ENCODE data around the gene NVL.

The NVL gene

DNA sequence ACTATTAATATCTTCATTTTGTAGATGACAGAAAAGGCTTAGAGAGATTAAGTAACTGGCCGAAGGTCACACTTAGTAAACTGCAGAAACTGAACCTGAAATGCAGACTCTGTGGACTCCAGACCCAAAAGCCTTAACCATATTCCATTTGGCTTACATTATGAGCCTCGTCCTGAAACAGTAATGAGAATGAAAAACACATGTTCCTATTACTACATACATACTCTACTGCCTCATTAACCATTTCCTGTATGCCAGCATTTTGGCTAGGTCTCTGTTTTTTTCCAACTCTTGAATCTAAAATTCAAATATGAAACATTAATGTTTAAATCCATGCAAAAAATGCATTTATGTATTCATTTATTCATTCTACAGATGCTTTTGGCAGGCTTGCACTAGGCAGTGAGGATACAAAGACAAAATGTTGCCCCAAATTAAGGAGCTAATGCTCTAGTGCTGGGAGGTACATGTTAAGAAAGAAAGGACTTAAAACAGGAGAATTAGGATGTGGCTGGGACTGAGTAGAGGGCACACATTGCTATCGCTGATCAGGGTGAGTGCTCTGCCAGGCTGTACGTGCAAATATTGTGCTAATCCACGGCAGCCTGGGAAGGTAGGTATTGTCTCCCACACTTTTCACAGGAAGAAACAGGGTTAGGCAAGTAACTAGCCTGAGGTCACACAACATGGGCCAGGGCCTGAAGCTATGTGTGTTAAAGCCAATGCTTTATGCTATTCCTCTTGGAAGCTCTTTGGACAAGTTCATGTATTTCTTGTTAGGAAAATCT is 133.0 kb downstream of the NVL start:
- Histone ChIP-seq H3K14ac (ENCODE audit: low read length) (no peak overlapping the region), H3K79me1 (ENCODE audit: low read depth, low read length) (no peaks in the 10 kb centered on the region), H3K23ac (ENCODE audit: low read depth, low read length, poor library complexity) (no peak overlapping the region), H2AK5ac (ENCODE audit: low read depth, low read length) (no peak overlapping the region), H3K4me1 (ENCODE audit: control insufficient read depth in 2 of 2, insufficient read depth in 1 of 2, low read depth in 1 of 2, low read length in 2 of 2) (peaks cover 0 to 2% of the 10 kb centered on the region in 2 donors), H2BK120ac (ENCODE audit: low read depth, low read length) (no peak overlapping the region), H4K91ac (ENCODE audit: low read depth, low read length, poor library complexity) (no peak overlapping the region), H3K27ac (replicated peaks; ENCODE audit: low read length) (no peak overlapping the region), H3K27me3 (ENCODE audit: control insufficient read depth in 3 of 3, insufficient read depth in 3 of 3, low read depth in 1 of 3, low read length in 3 of 3) (no peaks in the 10 kb centered on the region), H3K9ac (ENCODE audit: low read depth, low read length, poor library complexity) (no peak overlapping the region), H2BK12ac (ENCODE audit: low read length) (no peak overlapping the region), H2BK15ac (ENCODE audit: low read length) (no peak overlapping the region), H3K9me3 (replicated peaks in 1 of 2; ENCODE audit: control insufficient read depth in 2 of 2, insufficient read depth in 1 of 2, low read depth in 1 of 2, low read length in 2 of 2) (no peaks in the 10 kb centered on the region), H2BK5ac (ENCODE audit: low read length) (no peak overlapping the region), H4K8ac (ENCODE audit: low read depth, low read length) (no peak overlapping the region), H2AFZ (ENCODE audit: low read length) (no peak overlapping the region), H3K18ac (ENCODE audit: low read length) (no peak overlapping the region), H3K4ac (ENCODE audit: low read length) (no peak overlapping the region), H3K4me2 (ENCODE audit: insufficient read depth, low read length, poor library complexity, severe bottlenecking) (no peak overlapping the region), H3K36me3 (replicated peaks in 1 of 2; ENCODE audit: control insufficient read depth in 2 of 2, insufficient read depth in 2 of 2, low read length in 2 of 2) (peaks cover 2 to 29% of the 10 kb centered on the region in 2 donors), H3K4me3 (ENCODE audit: low read length in 2 of 2) (no peak overlapping the region)
- DNase-seq (ENCODE audit: low spot score): no peak
- no CpG with 5 or more reads among the region's 5 CpGs for WGBS, 2 donors (ENCODE audit: extremely low coverage in 2 of 2, insufficient read length in 2 of 2, insufficient replicate concordance in 1 of 2)

DNA sequence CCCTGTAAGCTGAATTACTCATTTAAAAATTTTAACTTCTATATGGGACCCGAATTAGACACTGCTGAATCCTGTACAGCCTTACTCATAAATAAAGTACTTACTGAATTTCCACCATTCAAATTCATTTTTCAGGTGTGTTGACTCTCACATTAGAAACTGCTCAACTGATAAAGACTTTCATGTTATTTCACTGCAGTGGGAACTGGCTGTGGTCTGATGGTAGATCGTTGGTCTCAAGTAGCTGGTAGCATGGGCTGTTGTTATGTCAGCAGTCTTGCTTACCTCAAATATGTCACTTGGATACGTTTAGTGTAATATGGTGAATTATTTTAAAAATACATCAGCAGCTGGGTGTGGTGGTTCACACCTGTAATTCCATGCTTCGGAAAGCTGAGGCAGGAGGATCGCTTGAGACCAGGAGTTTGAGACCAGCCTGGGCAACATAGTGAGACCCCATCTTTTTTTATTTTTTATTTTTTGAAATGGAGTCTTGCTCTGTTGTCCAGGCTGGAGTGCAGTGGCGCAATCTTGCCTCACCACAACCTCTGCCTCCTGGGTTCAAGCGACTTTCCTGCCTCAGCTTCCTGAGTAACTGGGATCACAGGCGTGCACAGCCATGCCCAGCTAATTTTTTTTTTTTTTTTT is 136.5 kb downstream of the NVL start:
- Histone ChIP-seq H3K36me3 (replicated peaks in 1 of 2; ENCODE audit: control insufficient read depth in 2 of 2, insufficient read depth in 2 of 2, low read length in 2 of 2) (peaks cover 2 to 61% of the 10 kb centered on the region in 2 donors), H3K4me3 (ENCODE audit: low read length in 2 of 2) (no peak overlapping the region), H3K4me1 (ENCODE audit: control insufficient read depth in 2 of 2, insufficient read depth in 1 of 2, low read depth in 1 of 2, low read length in 2 of 2) (no peaks in the 10 kb centered on the region), H3K9me3 (replicated peaks in 1 of 2; ENCODE audit: control insufficient read depth in 2 of 2, insufficient read depth in 1 of 2, low read depth in 1 of 2, low read length in 2 of 2) (peaks cover 0 to 11% of the 10 kb centered on the region in 2 donors), H3K9ac (ENCODE audit: low read depth, low read length, poor library complexity) (no peak overlapping the region), H2AK5ac (ENCODE audit: low read depth, low read length) (no peak overlapping the region), H2BK15ac (ENCODE audit: low read length) (no peak overlapping the region), H2AFZ (ENCODE audit: low read length) (no peak overlapping the region), H3K23ac (ENCODE audit: low read depth, low read length, poor library complexity) (no peak overlapping the region), H3K27me3 (ENCODE audit: control insufficient read depth in 3 of 3, insufficient read depth in 3 of 3, low read depth in 1 of 3, low read length in 3 of 3) (no peaks in the 10 kb centered on the region), H2BK5ac (ENCODE audit: low read length) (no peak overlapping the region), H3K18ac (ENCODE audit: low read length) (no peak overlapping the region), H3K4me2 (ENCODE audit: insufficient read depth, low read length, poor library complexity, severe bottlenecking) (no peak overlapping the region), H3K4ac (ENCODE audit: low read length) (no peak overlapping the region), H2BK12ac (ENCODE audit: low read length) (no peak overlapping the region), H2BK120ac (ENCODE audit: low read depth, low read length) (no peak overlapping the region), H3K27ac (replicated peaks; ENCODE audit: low read length) (no peak overlapping the region), H4K91ac (ENCODE audit: low read depth, low read length, poor library complexity) (no peak overlapping the region), H3K79me1 (ENCODE audit: low read depth, low read length) (no peaks in the 10 kb centered on the region), H3K14ac (ENCODE audit: low read length) (no peak overlapping the region), H4K8ac (ENCODE audit: low read depth, low read length) (no peak overlapping the region)
- no peak for DNase-seq (ENCODE audit: low spot score)
- WGBS, 2 donors (ENCODE audit: extremely low coverage in 2 of 2, insufficient read length in 2 of 2, insufficient replicate concordance in 1 of 2): no CpG with 5 or more reads among the region's 8 CpGs

DNA sequence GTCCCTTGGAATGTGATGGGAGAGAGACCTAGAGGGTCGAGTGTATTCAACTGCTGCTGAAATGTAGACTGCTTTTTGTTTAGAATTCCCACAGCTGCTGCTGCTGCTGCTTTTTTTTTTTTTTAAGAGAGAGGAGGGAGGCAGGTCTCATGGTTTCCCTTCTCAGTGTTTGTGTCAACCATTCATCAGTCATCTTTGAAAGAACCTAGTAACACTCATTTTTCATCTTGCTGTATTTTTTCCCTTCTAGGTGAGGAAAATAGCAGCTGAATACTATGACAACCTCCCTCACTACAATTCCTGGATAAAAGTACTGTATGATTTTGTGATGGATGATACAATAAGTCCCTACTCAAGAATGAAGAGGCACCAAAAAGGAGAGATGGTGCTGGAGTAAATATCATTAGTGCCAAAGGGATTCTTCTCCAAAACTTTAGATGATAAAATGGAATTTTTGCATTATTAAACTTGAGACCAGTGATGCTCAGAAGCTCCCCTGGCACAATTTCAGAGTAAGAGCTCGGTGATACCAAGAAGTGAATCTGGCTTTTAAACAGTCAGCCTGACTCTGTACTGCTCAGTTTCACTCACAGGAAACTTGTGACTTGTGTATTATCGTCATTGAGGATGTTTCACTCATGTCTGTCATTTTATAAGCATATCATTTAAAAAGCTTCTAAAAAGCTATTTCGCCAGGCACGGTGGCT is 137.7 kb downstream of the NVL start:
- H2AFZ ChIP-seq (ENCODE audit: low read length): no peak overlapping the region
- H3K14ac ChIP-seq (ENCODE audit: low read length): no peak overlapping the region
- WGBS, 2 donors (ENCODE audit: extremely low coverage in 2 of 2, insufficient read length in 2 of 2, insufficient replicate concordance in 1 of 2): no CpG with 5 or more reads among the region's 5 CpGs

DNA sequence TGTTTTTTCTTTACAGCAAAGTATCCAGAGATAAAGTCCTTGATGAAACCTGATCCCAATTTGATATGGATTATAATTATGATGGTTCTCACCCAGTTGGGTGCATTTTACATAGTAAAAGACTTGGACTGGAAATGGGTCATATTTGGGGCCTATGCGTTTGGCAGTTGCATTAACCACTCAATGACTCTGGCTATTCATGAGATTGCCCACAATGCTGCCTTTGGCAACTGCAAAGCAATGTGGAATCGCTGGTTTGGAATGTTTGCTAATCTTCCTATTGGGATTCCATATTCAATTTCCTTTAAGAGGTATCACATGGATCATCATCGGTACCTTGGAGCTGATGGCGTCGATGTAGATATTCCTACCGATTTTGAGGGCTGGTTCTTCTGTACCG is 140.4 kb downstream of the NVL start:
- Histone ChIP-seq H3K4me2 (ENCODE audit: insufficient read depth, low read length, poor library complexity, severe bottlenecking) (no peak overlapping the region), H3K27ac (replicated peaks; ENCODE audit: low read length) (no peak overlapping the region), H2AFZ (ENCODE audit: low read length) (no peak overlapping the region), H3K9ac (ENCODE audit: low read depth, low read length, poor library complexity) (no peak overlapping the region), H3K79me1 (ENCODE audit: low read depth, low read length) (peaks cover 4% of the 10 kb centered on the region), H3K18ac (ENCODE audit: low read length) (no peak overlapping the region), H2BK15ac (ENCODE audit: low read length) (no peak overlapping the region), H4K8ac (ENCODE audit: low read depth, low read length) (no peak overlapping the region), H3K4me1 (ENCODE audit: control insufficient read depth in 2 of 2, insufficient read depth in 1 of 2, low read depth in 1 of 2, low read length in 2 of 2) (peaks cover 0 to 3% of the 10 kb centered on the region in 2 donors), H3K14ac (ENCODE audit: low read length) (no peak overlapping the region), H3K27me3 (ENCODE audit: control insufficient read depth in 3 of 3, insufficient read depth in 3 of 3, low read depth in 1 of 3, low read length in 3 of 3) (no peaks in the 10 kb centered on the region), H2AK5ac (ENCODE audit: low read depth, low read length) (no peak overlapping the region), H2BK12ac (ENCODE audit: low read length) (no peak overlapping the region), H2BK5ac (ENCODE audit: low read length) (no peak overlapping the region), H3K36me3 (replicated peaks in 1 of 2; ENCODE audit: control insufficient read depth in 2 of 2, insufficient read depth in 2 of 2, low read length in 2 of 2) (peaks cover 2 to 81% of the 10 kb centered on the region in 2 donors), H2BK120ac (ENCODE audit: low read depth, low read length) (no peak overlapping the region), H4K91ac (ENCODE audit: low read depth, low read length, poor library complexity) (no peak overlapping the region), H3K23ac (ENCODE audit: low read depth, low read length, poor library complexity) (no peak overlapping the region), H3K9me3 (replicated peaks in 1 of 2; ENCODE audit: control insufficient read depth in 2 of 2, insufficient read depth in 1 of 2, low read depth in 1 of 2, low read length in 2 of 2) (peaks cover 2 to 26% of the 10 kb centered on the region in 2 donors), H3K4ac (ENCODE audit: low read length) (no peak overlapping the region), H3K4me3 (ENCODE audit: low read length in 2 of 2) (no peak overlapping the region)
- no peak for DNase-seq (ENCODE audit: low spot score)
- WGBS, 2 donors (ENCODE audit: extremely low coverage in 2 of 2, insufficient read length in 2 of 2, insufficient replicate concordance in 1 of 2): no CpG with 5 or more reads among the region's 7 CpGs

More for the DNA sequence above, 137.7 kb downstream of the NVL start:
- H2BK12ac ChIP-seq (ENCODE audit: low read length): no peak overlapping the region
- H4K91ac ChIP-seq (ENCODE audit: low read depth, low read length, poor library complexity): no peak overlapping the region
- peaks cover 2 to 23% of the 10 kb centered on the region in 2 donors for H3K9me3 ChIP-seq (replicated peaks in 1 of 2; ENCODE audit: control insufficient read depth in 2 of 2, insufficient read depth in 1 of 2, low read depth in 1 of 2, low read length in 2 of 2)
- H3K4me1 ChIP-seq (ENCODE audit: control insufficient read depth in 2 of 2, insufficient read depth in 1 of 2, low read depth in 1 of 2, low read length in 2 of 2): no peaks in the 10 kb centered on the region
- H3K79me1 ChIP-seq (ENCODE audit: low read depth, low read length): no peaks in the 10 kb centered on the region
- peaks cover 2 to 65% of the 10 kb centered on the region in 2 donors for H3K36me3 ChIP-seq (replicated peaks in 1 of 2; ENCODE audit: control insufficient read depth in 2 of 2, insufficient read depth in 2 of 2, low read length in 2 of 2)
- H3K23ac ChIP-seq (ENCODE audit: low read depth, low read length, poor library complexity): no peak overlapping the region
- no peak overlapping the region for H2BK15ac ChIP-seq (ENCODE audit: low read length)
- no peak overlapping the region for H3K18ac ChIP-seq (ENCODE audit: low read length)
- no peak overlapping the region for H2BK120ac ChIP-seq (ENCODE audit: low read depth, low read length)
- H2AK5ac ChIP-seq (ENCODE audit: low read depth, low read length): no peak overlapping the region
- H3K9ac ChIP-seq (ENCODE audit: low read depth, low read length, poor library complexity): no peak overlapping the region
- no peak overlapping the region for H4K8ac ChIP-seq (ENCODE audit: low read depth, low read length)
- no peak for DNase-seq (ENCODE audit: low spot score)
- no peak overlapping the region for H3K4ac ChIP-seq (ENCODE audit: low read length)
- no peak overlapping the region for H3K4me2 ChIP-seq (ENCODE audit: insufficient read depth, low read length, poor library complexity, severe bottlenecking)
- no peak overlapping the region for H2BK5ac ChIP-seq (ENCODE audit: low read length)
- no peaks in the 10 kb centered on the region for H3K27me3 ChIP-seq (ENCODE audit: control insufficient read depth in 3 of 3, insufficient read depth in 3 of 3, low read depth in 1 of 3, low read length in 3 of 3)
- H3K27ac ChIP-seq (replicated peaks; ENCODE audit: low read length): no peak overlapping the region
- H3K4me3 ChIP-seq (ENCODE audit: low read length in 2 of 2): no peak overlapping the region

Measured in neuronal stem cell (in vitro differentiated cells).